ENCODE results near the gene SH3D19.

GRCh38 chr4:151148261-151148660 is 177.1 kb downstream of the SH3D19 start:
- TF ChIP-seq CTCF (IDR thresholded peaks at IDR 0.05) (no peak), POLR2A (IDR thresholded peaks at IDR 0.05) (no peak)

Measured in esophagus squamous epithelium (tissue), 4 donors.